ENCODE data around the gene MSI2.

- TF ChIP-seq EZH2 (IDR thresholded peaks at IDR 0.05) (no peak), POLR2AphosphoS5 (IDR thresholded peaks at IDR 0.05; ENCODE audit: borderline replicate concordance, low read depth, low read length) (no peak)
These were observed 263.5 kb downstream of the MSI2 start for GRCh38 chr17:57519800-57520199.

Data from SK-N-MC (cell line).